Heart left ventricle (tissue), 16 donors: ENCODE results near the gene SLC7A9. TPM values are rescaled to one million over a fixed set of nuclear protein-coding genes. Genes with fewer than 3 reads are reported as not detected.

Experiments used
- ATAC-seq, 4 donors: fragments of 200-7000 bp; cut with Tn5 transposase; one replicate each; pipeline ENCODE4 v1.9.1; 2020 to 2022; ENCODE audit warnings: moderate library complexity in 4 of 4, mild to moderate bottlenecking in 3 of 4, moderate number of reproducible peaks in 1 of 4
- DNase-seq, 5 donors: peaks; one replicate each; pipeline ENCODE4 v3.0.0-alpha.2; 2020
- H3K27ac ChIP-seq, 12 donors: fragments of 200-600 bp; sonication (generic) in 4 of 12; one replicate each; pipeline versions ENCODE4 v1.5.0 to v1.8.0; 2016 to 2022; ENCODE audit warnings: mild to moderate bottlenecking in 2 of 12
- H3K27me3 ChIP-seq, 9 donors: fragments of 200-600 bp; sonication (generic) in 2 of 9; one replicate each; pipeline versions ENCODE4 v1.5.1 to v1.8.0; 2016 to 2022; ENCODE audit warnings: mild to moderate bottlenecking in 3 of 9
- H3K36me3 ChIP-seq, 9 donors: fragments of 200-600 bp; sonication (generic) in 2 of 9; one replicate each; pipeline versions ENCODE4 v1.5.0 to v1.8.0; 2018 to 2022; ENCODE audit warnings: mild to moderate bottlenecking in 2 of 9
- H3K4me1 ChIP-seq, 12 donors: fragments of 200-600 bp; sonication (generic) in 4 of 12; one replicate each; pipeline versions ENCODE4 v1.5.0 to v1.8.0; 2016 to 2022; ENCODE audit warnings: mild to moderate bottlenecking in 3 of 12
- H3K4me3 ChIP-seq, 12 donors: fragments of 200-600 bp; sonication (generic) in 4 of 12; one replicate each; pipeline versions ENCODE4 v1.5.0 to v1.8.0; 2017 to 2022; ENCODE audit warnings: mild to moderate bottlenecking in 9 of 12, moderate library complexity in 4 of 12
- H3K9me3 ChIP-seq, 12 donors: fragments of 200-600 bp; sonication (generic) in 4 of 12; one replicate each; pipeline versions ENCODE4 v1.5.0 to v1.8.0; 2016 to 2022; ENCODE audit warnings: mild to moderate bottlenecking in 1 of 12
- CTCF ChIP-seq, 12 donors: fragments of 200-600 bp; sonication (generic) in 4 of 12; IDR thresholded peaks; one replicate each; pipeline versions ENCODE4 v1.5.0 to v1.8.0; 2018 to 2022; ENCODE audit warnings: antibody characterized with exemption in 12 of 12, mild to moderate bottlenecking in 5 of 12
- POLR2A ChIP-seq, 2 donors: fragments of 450-650 bp; IDR thresholded peaks; one replicate each; pipeline ENCODE4 v1.6.1; 2017; ENCODE audit warnings: antibody characterized with exemption in 2 of 2, mild to moderate bottlenecking in 2 of 2, moderate library complexity in 2 of 2
- WGBS, 4 donors: extraction: QIAGEN DNeasy Blood & Tissue Kit in 2 of 4; methylation state at CpG; one replicate each; pipeline versions ENCODE4 v1.1.5 to v1.1.7; 2013 to 2018; 5-methylcytosine and 5-hydroxymethylcytosine counted together
- intact Hi-C, 10 donors: fragments of 100-400 bp; cut with DNase I; formaldehyde crosslinking; loops; one replicate each; pipeline versions ENCODE4 v1.11.1 to v1.14.2; 2022
- polyA plus RNA-seq, 2 donors: library from polyadenylated mRNA; stranded (reverse); fragments of 200-250 nt; gene quantifications; one replicate each; pipeline ENCODE4 v1.2.3, GENCODE V29; 2013
- total RNA-seq, 9 donors: library from RNA; depleted of rRNA in 2 of 9; stranded (reverse); fragments of >200 nt in 2 of 9; fragmentation: NEBNext Ultra II Directional in 3 of 9; extraction: Animal tissue kit (Norgen Biotek cat#: 25700) in 3 of 9; gene quantifications; one replicate each; pipeline versions ENCODE4 v1.1.0 to v1.2.4, GENCODE V29; 2016 to 2023
- donor health status: ischemic (EF 13 %, LVEDD 7.1; RV severe dilation, severe dysfunction).
- donor health status: healthy with polysubstance abuse.
- donor health status: DM: no; HTN: yes; CAD: no.
- donor health status: DM: no; HTN: no; CAD: no.
- donor health status: ischemic (EF 25% LVEDD 6.9; RV normal size, moderate dysfunction).
- donor health status: ischemic (EF 25% LVEDD 5.7; RV mildly dilated, moderate dysfunction).
- donor health status: healthy.
- donor health status: DM: yes; HTN: yes; CAD: no.
- donor health status: ischemic (EF 35%, LVEDD 5.7; RV mildly dilated, moderate dysfunction).
- donor health status: nonischemic (EF 11% LVEDD 7.7; RV severe dilation, severe dysfunction).
- donor health status: DM: yes; HTN: yes; CAD: no.
- donor health status: PGD.
- donor health status: ischemic (EF 29% LVEDD 5.4; RV normal size, mild dysfunction).
- donor health status: nonischemic (EF 23%, LVEDD 6.1; RV moderate dilation, normal function).

SLC7A9 gene
- total and polyA plus RNA-seq, 11 donors: 0.07 TPM; not detected in 10

GRCh38 chr19:32866564-32867265 is 2.9 kb downstream of the SLC7A9 start:
- Histone ChIP-seq H3K4me1 (no peaks in the 10 kb centered on the region), H3K9me3 (no peaks in the 10 kb centered on the region), H3K4me3 (no peak overlapping the region), H3K36me3 (no peaks in the 10 kb centered on the region), H3K27ac (no peak overlapping the region), H3K27me3 (no peaks in the 10 kb centered on the region)
- TF ChIP-seq CTCF (IDR thresholded peaks at IDR 0.05) (no peak), POLR2A (IDR thresholded peaks at IDR 0.05) (no peak)
- intact Hi-C loops: no loop called here
- no peak for DNase-seq
- WGBS, 4 donors: 88 to 89% (median 88%) methylated on average over 11 to 12 of the region's 12 CpGs
- ATAC-seq: no peak

DNA sequence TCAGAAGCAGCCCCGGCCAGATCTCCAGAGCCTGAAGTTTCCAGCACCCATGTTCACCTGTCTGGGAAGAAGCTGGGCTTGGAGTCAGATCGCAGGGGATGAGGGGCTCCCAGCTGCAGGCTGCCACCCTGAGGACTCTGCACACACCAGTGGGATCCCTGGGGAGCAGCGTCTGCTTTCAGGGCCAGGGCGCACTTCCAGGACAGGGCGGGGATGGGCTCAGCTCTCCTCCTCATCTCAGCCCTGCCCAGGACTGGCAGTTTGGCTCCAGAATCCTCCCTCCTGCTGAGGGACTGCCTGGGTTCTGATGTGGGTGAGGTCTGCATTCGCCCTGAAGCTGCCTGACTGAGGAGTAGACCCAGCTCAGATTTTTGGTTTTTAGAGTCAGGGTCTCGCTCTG is 3.5 kb downstream of the SLC7A9 start:
- WGBS, 4 donors: 76 to 89% (median 83%) methylated on average over 2 to 7 of the region's 7 CpGs
- TF ChIP-seq CTCF (IDR thresholded peaks at IDR 0.05) (no peak), POLR2A (IDR thresholded peaks at IDR 0.05) (no peak)
- intact Hi-C loops: no loop called here
- Histone ChIP-seq H3K36me3 (no peaks in the 10 kb centered on the region), H3K4me3 (no peak overlapping the region), H3K27me3 (no peaks in the 10 kb centered on the region), H3K4me1 (no peaks in the 10 kb centered on the region), H3K27ac (no peak overlapping the region), H3K9me3 (no peaks in the 10 kb centered on the region)
- ATAC-seq: peak in 1 of 4 donors; percentile 14
- no peak for DNase-seq

DNA sequence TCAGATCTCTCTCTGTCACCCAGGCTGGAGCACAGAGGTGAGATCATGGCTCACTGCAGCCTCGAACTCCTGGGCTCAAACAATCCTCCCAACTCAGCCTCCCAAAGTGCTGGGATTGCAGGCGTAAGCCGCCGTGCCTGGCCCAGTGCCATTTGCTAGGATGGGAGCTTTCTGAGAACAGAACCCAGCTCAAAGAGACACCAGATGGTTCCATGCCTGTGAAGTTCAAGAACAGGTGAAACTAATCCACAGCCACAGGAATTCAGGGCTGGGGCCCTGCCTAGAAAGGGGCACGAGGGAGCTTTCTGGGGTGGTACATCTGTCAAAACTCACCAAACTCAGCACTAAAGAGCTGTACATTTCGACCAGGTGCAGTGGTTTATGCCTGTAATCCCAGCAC is 4.2 kb downstream of the SLC7A9 start:
- no peak for TF ChIP-seq CTCF (IDR thresholded peaks at IDR 0.05)
- no peak for TF ChIP-seq POLR2A (IDR thresholded peaks at IDR 0.05)
- Histone ChIP-seq H3K4me1 (no peaks in the 10 kb centered on the region), H3K9me3 (no peaks in the 10 kb centered on the region), H3K36me3 (no peaks in the 10 kb centered on the region), H3K4me3 (no peak overlapping the region), H3K27ac (no peak overlapping the region), H3K27me3 (no peaks in the 10 kb centered on the region)
- intact Hi-C loops: no loop called here
- 72 to 91% (median 82%) methylated on average over 5 to 6 of the region's 6 CpGs for WGBS, 4 donors
- ATAC-seq: no peak
- no peak for DNase-seq

- Histone ChIP-seq H3K36me3 (no peaks in the 10 kb centered on the region), H3K9me3 (no peaks in the 10 kb centered on the region), H3K27ac (no peak overlapping the region), H3K27me3 (no peaks in the 10 kb centered on the region), H3K4me3 (no peak overlapping the region), H3K4me1 (no peaks in the 10 kb centered on the region)
- DNase-seq: no peak
- 78 to 92% (median 89%) methylated on average over 17 to 35 of the region's 35 CpGs for WGBS, 4 donors
- intact Hi-C loops: no loop called here
- TF ChIP-seq CTCF (IDR thresholded peaks at IDR 0.05) (no peak), POLR2A (IDR thresholded peaks at IDR 0.05) (no peak)
- ATAC-seq: no peak
Observed at GRCh38 chr19:32864318-32865007, 5.1 kb downstream of the SLC7A9 start.
